ENCODE results near the gene DPP9. TPM values are rescaled to one million over a fixed set of nuclear protein-coding genes. Genes with fewer than 3 reads are reported as not detected.
A peak's percentile ranks its signal among the peaks of the same experiment; 100 is the strongest.

The DPP9 gene
- total and polyA plus RNA-seq, 2 of the 13 experiments (the other 11 are each of a cell fraction or from before 2014, with no cell fraction given), result 8.4 to 25.8 TPM

DNA sequence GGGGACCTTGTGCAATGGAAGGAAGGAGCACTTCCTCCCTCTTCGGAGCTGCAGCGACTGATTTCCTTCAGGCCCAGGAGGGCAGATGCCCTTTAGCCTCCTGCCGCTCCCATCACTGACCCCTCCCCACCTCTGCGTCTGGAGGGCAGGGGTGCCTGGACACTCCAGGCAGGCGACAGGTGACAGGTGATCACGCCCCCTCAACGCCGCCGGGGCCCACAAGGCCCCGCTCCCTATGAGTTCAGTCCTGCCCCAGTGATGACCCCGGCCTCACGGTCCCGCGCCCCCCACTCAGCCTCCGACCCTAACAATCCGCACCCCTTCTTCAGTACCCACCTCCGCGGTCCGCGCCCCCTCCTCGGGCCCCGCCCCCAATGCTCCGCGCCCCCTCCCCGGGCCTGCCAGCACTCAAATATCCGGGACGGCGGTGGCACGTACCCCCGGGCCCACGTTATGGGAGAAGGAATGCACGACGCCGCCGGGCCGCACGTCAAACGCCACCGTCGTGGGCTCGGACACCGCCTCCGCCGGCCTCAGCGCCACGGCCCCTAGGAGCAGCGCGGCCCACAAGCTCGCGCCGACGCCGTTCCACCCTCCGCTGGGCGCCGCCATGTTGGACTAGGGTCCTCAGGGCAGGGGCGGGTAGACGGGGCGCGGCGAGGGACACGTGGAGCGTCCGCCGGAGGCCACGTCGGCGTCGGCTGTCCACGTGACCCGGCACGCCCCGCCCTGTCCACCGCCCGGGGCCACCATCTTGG lies 53.7 kb downstream of the DPP9 start, which contains the start of gene MYDGF (continued):
- TF ChIP-seq EEA1 (CRISPR knock-in tag; IDR thresholded peaks at IDR 0.05; ENCODE audit: borderline replicate concordance), result peak; percentile 84; the same call in 1 of the 2 replicates
- TF ChIP-seq POGZ (CRISPR knock-in tag; IDR thresholded peaks at IDR 0.05), result no peak
- TF ChIP-seq PHF8 (CRISPR knock-in tag; IDR thresholded peaks at IDR 0.05), result peak; percentile 94
- TF ChIP-seq, protein P1, sequence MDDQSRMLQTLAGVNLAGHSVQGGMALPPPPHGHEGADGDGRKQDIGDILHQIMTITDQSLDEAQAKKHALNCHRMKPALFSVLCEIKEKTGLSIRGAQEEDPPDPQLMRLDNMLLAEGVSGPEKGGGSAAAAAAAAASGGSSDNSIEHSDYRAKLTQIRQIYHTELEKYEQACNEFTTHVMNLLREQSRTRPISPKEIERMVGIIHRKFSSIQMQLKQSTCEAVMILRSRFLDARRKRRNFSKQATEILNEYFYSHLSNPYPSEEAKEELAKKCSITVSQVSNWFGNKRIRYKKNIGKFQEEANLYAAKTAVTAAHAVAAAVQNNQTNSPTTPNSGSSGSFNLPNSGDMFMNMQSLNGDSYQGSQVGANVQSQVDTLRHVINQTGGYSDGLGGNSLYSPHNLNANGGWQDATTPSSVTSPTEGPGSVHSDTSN (CRISPR knock-in tag; IDR thresholded peaks at IDR 0.05; ENCODE audit: borderline replicate concordance), result no peak
- TF ChIP-seq BHLHE40 (IDR thresholded peaks at IDR 0.05; ENCODE audit: low read length), result peak; percentile 40; the same call in 1 of the 2 replicates
- TF ChIP-seq BRCA1 (CRISPR knock-in tag; IDR thresholded peaks at IDR 0.05), result no peak
- no peak for TF ChIP-seq ZNF496 (CRISPR knock-in tag; IDR thresholded peaks at IDR 0.05; ENCODE audit: insufficient replicate concordance)
- no peak for TF ChIP-seq SOX5 (CRISPR knock-in tag; IDR thresholded peaks at IDR 0.05; ENCODE audit: borderline replicate concordance)
- TF ChIP-seq ZC3H13 (CRISPR knock-in tag; IDR thresholded peaks at IDR 0.05), result no peak; the same call in 1 of the 2 replicates
- TF ChIP-seq MIER2 (CRISPR knock-in tag; IDR thresholded peaks at IDR 0.05), result no peak
- TF ChIP-seq FLYWCH1 (CRISPR knock-in tag; IDR thresholded peaks at IDR 0.05), result no peak
- peak; percentile 47; the same call in 1 of the 2 replicates for TF ChIP-seq ZMAT3 (CRISPR knock-in tag; conservative IDR thresholded peaks at IDR 0.05)
- no peak; the same call in 1 of the 2 replicates for TF ChIP-seq GZF1 (CRISPR knock-in tag; IDR thresholded peaks at IDR 0.05)
- TF ChIP-seq, protein P2, sequence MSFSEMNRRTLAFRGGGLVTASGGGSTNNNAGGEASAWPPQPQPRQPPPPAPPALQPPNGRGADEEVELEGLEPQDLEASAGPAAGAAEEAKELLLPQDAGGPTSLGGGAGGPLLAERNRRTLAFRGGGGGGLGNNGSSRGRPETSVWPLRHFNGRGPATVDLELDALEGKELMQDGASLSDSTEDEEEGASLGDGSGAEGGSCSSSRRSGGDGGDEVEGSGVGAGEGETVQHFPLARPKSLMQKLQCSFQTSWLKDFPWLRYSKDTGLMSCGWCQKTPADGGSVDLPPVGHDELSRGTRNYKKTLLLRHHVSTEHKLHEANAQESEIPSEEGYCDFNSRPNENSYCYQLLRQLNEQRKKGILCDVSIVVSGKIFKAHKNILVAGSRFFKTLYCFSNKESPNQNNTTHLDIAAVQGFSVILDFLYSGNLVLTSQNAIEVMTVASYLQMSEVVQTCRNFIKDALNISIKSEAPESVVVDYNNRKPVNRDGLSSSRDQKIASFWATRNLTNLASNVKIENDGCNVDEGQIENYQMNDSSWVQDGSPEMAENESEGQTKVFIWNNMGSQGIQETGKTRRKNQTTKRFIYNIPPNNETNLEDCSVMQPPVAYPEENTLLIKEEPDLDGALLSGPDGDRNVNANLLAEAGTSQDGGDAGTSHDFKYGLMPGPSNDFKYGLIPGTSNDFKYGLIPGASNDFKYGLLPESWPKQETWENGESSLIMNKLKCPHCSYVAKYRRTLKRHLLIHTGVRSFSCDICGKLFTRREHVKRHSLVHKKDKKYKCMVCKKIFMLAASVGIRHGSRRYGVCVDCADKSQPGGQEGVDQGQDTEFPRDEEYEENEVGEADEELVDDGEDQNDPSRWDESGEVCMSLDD (CRISPR knock-in tag; IDR thresholded peaks at IDR 0.05; ENCODE audit: borderline replicate concordance), result no peak
- TF ChIP-seq, protein P3, sequence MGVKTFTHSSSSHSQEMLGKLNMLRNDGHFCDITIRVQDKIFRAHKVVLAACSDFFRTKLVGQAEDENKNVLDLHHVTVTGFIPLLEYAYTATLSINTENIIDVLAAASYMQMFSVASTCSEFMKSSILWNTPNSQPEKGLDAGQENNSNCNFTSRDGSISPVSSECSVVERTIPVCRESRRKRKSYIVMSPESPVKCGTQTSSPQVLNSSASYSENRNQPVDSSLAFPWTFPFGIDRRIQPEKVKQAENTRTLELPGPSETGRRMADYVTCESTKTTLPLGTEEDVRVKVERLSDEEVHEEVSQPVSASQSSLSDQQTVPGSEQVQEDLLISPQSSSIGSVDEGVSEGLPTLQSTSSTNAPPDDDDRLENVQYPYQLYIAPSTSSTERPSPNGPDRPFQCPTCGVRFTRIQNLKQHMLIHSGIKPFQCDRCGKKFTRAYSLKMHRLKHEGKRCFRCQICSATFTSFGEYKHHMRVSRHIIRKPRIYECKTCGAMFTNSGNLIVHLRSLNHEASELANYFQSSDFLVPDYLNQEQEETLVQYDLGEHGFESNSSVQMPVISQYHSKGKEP (CRISPR knock-in tag; IDR thresholded peaks at IDR 0.05), result no peak
- 0 out of 2 replicates have a peak, but pooled peaks have one; percentile 34 for TF ChIP-seq ZNF468 (CRISPR knock-in tag; IDR thresholded peaks at IDR 0.05)
- TF ChIP-seq ATAD3A (CRISPR knock-in tag; IDR thresholded peaks at IDR 0.05), result no peak
- TF ChIP-seq ZZZ3 (CRISPR knock-in tag; IDR thresholded peaks at IDR 0.05; ENCODE audit: borderline replicate concordance), result peak; percentile 38; the same call in 1 of the 2 replicates
- no peak for TF ChIP-seq MBD4 (IDR thresholded peaks at IDR 0.05; ENCODE audit: borderline replicate concordance, low read length)
- peak; percentile 97; the same call in 2 of the 3 replicates for TF ChIP-seq MXI1 (IDR thresholded peaks at IDR 0.05; ENCODE audit: borderline replicate concordance, low read depth, low read length)
- peak; percentile 69; the same call in 1 of the 2 replicates for TF ChIP-seq KAT8 (CRISPR knock-in tag; IDR thresholded peaks at IDR 0.05)
- no peak for TF ChIP-seq ADNP (CRISPR knock-in tag; IDR thresholded peaks at IDR 0.05)
- no peak for TF ChIP-seq AKAP8 (CRISPR knock-in tag; IDR thresholded peaks at IDR 0.05)
- TF ChIP-seq SNAPC2 (CRISPR knock-in tag; IDR thresholded peaks at IDR 0.05), result no peak
- TF ChIP-seq, protein P4, sequence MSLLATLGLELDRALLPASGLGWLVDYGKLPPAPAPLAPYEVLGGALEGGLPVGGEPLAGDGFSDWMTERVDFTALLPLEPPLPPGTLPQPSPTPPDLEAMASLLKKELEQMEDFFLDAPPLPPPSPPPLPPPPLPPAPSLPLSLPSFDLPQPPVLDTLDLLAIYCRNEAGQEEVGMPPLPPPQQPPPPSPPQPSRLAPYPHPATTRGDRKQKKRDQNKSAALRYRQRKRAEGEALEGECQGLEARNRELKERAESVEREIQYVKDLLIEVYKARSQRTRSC (CRISPR knock-in tag; IDR thresholded peaks at IDR 0.05; ENCODE audit: low read depth), result peak; percentile 79; the same call in 1 of the 2 replicates
- TF ChIP-seq TMF1 (CRISPR knock-in tag; IDR thresholded peaks at IDR 0.05; ENCODE audit: low read depth), result no peak
